CD1c-positive myeloid dendritic cell (primary cell): ENCODE measurements around the gene KDM4F.
"Not testable (repeated sequence)": the region's sequence is repeated elsewhere in the genome, so short reads cannot be mapped to it uniquely, and the experiment has no call there.

Source experiments
- DNase-seq: peaks from one replicate; pipeline ENCODE4 v3.0.0-alpha.2; 2016; ENCODE audit errors: extremely low spot score

The KDM4F gene

GRCh38 chr11:95049122-95049521 is at the start of gene KDM4F:
TSS of gene KDM4F (plus strand) at chr11:95049422.
- DNase-seq, result not testable (repeated sequence)

GRCh38 chr11:95003716-95004115 is 45.5 kb upstream of the KDM4F start:
- no peak for DNase-seq

- DNase-seq, result no peak
Observed at GRCh38 chr11:95005642-95006041, 43.6 kb upstream of the KDM4F start.

GRCh38 chr11:95011376-95011775 is 37.8 kb upstream of the KDM4F start:
- no peak for DNase-seq

GRCh38 chr11:95014184-95014821 is 34.9 kb upstream of the KDM4F start:
- DNase-seq, result no peak

- no peak for DNase-seq
Observed at GRCh38 chr11:95016139-95016538, 33.1 kb upstream of the KDM4F start.

- not testable (repeated sequence) for DNase-seq
Observed at GRCh38 chr11:95021468-95021867, 27.8 kb upstream of the KDM4F start.

- no peak for DNase-seq
Observed at GRCh38 chr11:95024958-95025357, 24.3 kb upstream of the KDM4F start, which contains the start of gene KDM4E. TSS of gene KDM4E (plus strand) at chr11:95025258. CDS start at chr11:95025558, 300 bp downstream.

- not testable (repeated sequence) for DNase-seq
Observed at GRCh38 chr11:95025594-95025993, 23.6 kb upstream of the KDM4F start.

GRCh38 chr11:95028357-95028756 is 20.9 kb upstream of the KDM4F start:
- no peak for DNase-seq

- no peak for DNase-seq
Observed at GRCh38 chr11:95033051-95033450, 16.2 kb upstream of the KDM4F start.

- DNase-seq, result no peak
Observed at GRCh38 chr11:95035316-95035715, 13.9 kb upstream of the KDM4F start.

- peak; percentile 2 for DNase-seq
Observed at GRCh38 chr11:95037356-95038035, 11.7 kb upstream of the KDM4F start.

- DNase-seq, result no peak
Observed at GRCh38 chr11:95042239-95042638, 7.0 kb upstream of the KDM4F start.

- DNase-seq, result no peak
Observed at GRCh38 chr11:95042906-95043305, 6.3 kb upstream of the KDM4F start.

- DNase-seq, result no peak
Observed at GRCh38 chr11:95044010-95044409, 5.2 kb upstream of the KDM4F start.

GRCh38 chr11:95045812-95046211 is 3.4 kb upstream of the KDM4F start:
- no peak for DNase-seq

GRCh38 chr11:95050595-95051202 is 1.5 kb downstream of the KDM4F start:
- no peak for DNase-seq

GRCh38 chr11:95054356-95054755 is 5.1 kb downstream of the KDM4F start:
- DNase-seq, result no peak

GRCh38 chr11:95055283-95055897 is 6.2 kb downstream of the KDM4F start:
- DNase-seq, result no peak

GRCh38 chr11:95057959-95058358 is 8.7 kb downstream of the KDM4F start:
- DNase-seq, result no peak

GRCh38 chr11:95058621-95059020 is 9.4 kb downstream of the KDM4F start:
- DNase-seq, result no peak

- DNase-seq, result no peak
Observed at GRCh38 chr11:95059046-95059445, 9.8 kb downstream of the KDM4F start.
